Endodermal cell (in vitro differentiated cells): ENCODE measurements around the gene SCRN3. TPM values are rescaled to one million over a fixed set of nuclear protein-coding genes. Genes with fewer than 3 reads are reported as not detected.

Experiments
- DNase-seq: peaks from one replicate; pipeline ENCODE4 v3.0.0-alpha.2; 2017
- H3K27ac ChIP-seq: 2 replicates; pipeline ENCODE4 v1.5.1; 2013; ENCODE audit warnings: mild to moderate bottlenecking, low read depth, low read length, moderate library complexity
- H3K27me3 ChIP-seq: 2 replicates; pipeline ENCODE4 v1.6.1; 2013; ENCODE audit warnings: mild to moderate bottlenecking, low read length, moderate library complexity; ENCODE audit not compliant: insufficient read depth, control insufficient read depth, poor library complexity, severe bottlenecking
- H3K36me3 ChIP-seq: 2 replicates; pipeline ENCODE4 v1.7.0; 2013; ENCODE audit warnings: mild to moderate bottlenecking, low read length, moderate library complexity; ENCODE audit not compliant: control insufficient read depth, insufficient read depth
- H3K4me1 ChIP-seq: one replicate; pipeline ENCODE4 v1.7.0; 2013; ENCODE audit warnings: low read length; ENCODE audit not compliant: control insufficient read depth, insufficient read depth
- H3K4me3 ChIP-seq: 2 replicates; pipeline ENCODE4 v1.5.1; 2013; ENCODE audit warnings: mild to moderate bottlenecking, low read length, moderate library complexity
- H3K9ac ChIP-seq: 2 replicates; pipeline ENCODE4 v1.6.1; 2013; ENCODE audit warnings: mild to moderate bottlenecking, low read length, moderate library complexity; ENCODE audit not compliant: poor library complexity, severe bottlenecking; ENCODE audit errors: extremely low read depth
- H3K9me3 ChIP-seq: 2 replicates; pipeline ENCODE4 v1.6.1; 2013; ENCODE audit warnings: mild to moderate bottlenecking, low read length, moderate library complexity; ENCODE audit not compliant: control insufficient read depth
- H3K27ac Mint-ChIP-seq: 2 replicates; pipeline ENCODE4 v1.8.0; 2020; ENCODE audit warnings: mixed read lengths
- H3K27me3 Mint-ChIP-seq: 2 replicates; pipeline ENCODE4 v1.8.0; 2021; ENCODE audit warnings: mild to moderate bottlenecking, mixed read lengths; ENCODE audit not compliant: insufficient read depth
- H3K36me3 Mint-ChIP-seq: 2 replicates; pipeline ENCODE4 v1.8.0; 2020; ENCODE audit warnings: low read depth, mixed read lengths
- H3K4me1 Mint-ChIP-seq: 2 replicates; pipeline ENCODE4 v1.8.0; 2020; ENCODE audit warnings: mixed read lengths
- H3K4me3 Mint-ChIP-seq: 2 replicates; pipeline ENCODE4 v1.8.0; 2020; ENCODE audit warnings: mild to moderate bottlenecking, moderate library complexity, mixed read lengths
- H3K9me3 Mint-ChIP-seq: 2 replicates; pipeline ENCODE4 v1.8.0; 2020; ENCODE audit warnings: mild to moderate bottlenecking, mixed read lengths
- CTCF ChIP-seq: fragments of 200-600 bp; sonication (generic); conservative IDR thresholded peaks from 2 replicates; pipeline ENCODE4 v1.5.0; 2021; ENCODE audit warnings: antibody characterized with exemption, mild to moderate bottlenecking
- WGBS, 2 experiments: methylation state at CpG; one replicate each; pipeline versions ENCODE4 v1.1.5 to v1.1.7; 2013; ENCODE audit warnings: missing lambda C conversion rate in 2 of 2, mixed read lengths in 1 of 2; ENCODE audit not compliant: insufficient coverage in 1 of 2, insufficient read length in 1 of 2; 5-methylcytosine and 5-hydroxymethylcytosine counted together
- total RNA-seq, 2 donors: library from RNA; stranded (reverse); fragmentation: NEBNext Ultra II Directional in 1 of 2; extraction: Animal tissue kit (Norgen Biotek cat#: 25700) in 1 of 2; gene quantifications; 2 replicates in 1 of 2; 3 replicates in 1 of 2; pipeline ENCODE4 v1.2.1, GENCODE V29; 2021

The SCRN3 gene
- total RNA-seq, 2 donors from 2014 or later = 11.4 to 13.6 TPM

GRCh38 chr2:174364628-174365027 lies 30.9 kb upstream of the SCRN3 start:
- TF ChIP-seq CTCF = no peak
- Histone ChIP-seq H3K36me3 (peaks cover 42% of the 10 kb centered on the region), H3K9me3 (peaks cover 51% of the 10 kb centered on the region), H3K9ac (no peak overlapping the region), H3K27ac (no peak overlapping the region), H3K4me1 (no peaks in the 10 kb centered on the region), H3K4me3 (no peak overlapping the region), H3K27me3 (no peaks in the 10 kb centered on the region)
- Mint-ChIP-seq H3K27ac (no peak overlapping the region), H3K4me3 (no peak overlapping the region), H3K4me1 (no peaks in the 10 kb centered on the region), H3K9me3 (peaks cover 43% of the 10 kb centered on the region), H3K36me3 (peaks cover 74% of the 10 kb centered on the region), H3K27me3 (no peaks in the 10 kb centered on the region)
- 95% methylated on average over 2 of the region's 2 CpGs for WGBS, 2 experiments
- no peak for DNase-seq

DNA sequence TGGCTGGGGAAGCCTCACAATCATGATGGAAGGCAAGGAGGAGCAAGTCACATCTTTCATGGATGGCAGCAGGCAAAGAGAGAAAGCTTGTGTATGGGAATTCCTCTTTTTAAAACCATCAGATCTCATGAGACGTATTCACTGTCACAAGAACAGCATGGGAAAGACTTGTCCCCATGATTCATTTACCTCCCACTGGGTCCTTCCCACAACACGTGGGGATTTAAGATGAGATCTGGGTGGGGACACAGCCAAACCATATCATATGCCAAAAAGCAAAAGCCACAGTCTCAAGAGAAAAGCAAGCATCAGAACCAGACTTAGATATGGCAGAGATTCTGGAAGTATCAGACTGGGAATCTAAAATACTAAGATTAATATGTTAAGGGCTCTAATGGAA lies 30.0 kb upstream of the SCRN3 start:
- Histone ChIP-seq H3K9ac (no peak overlapping the region), H3K36me3 (peaks cover 51% of the 10 kb centered on the region), H3K9me3 (peaks cover 51% of the 10 kb centered on the region), H3K27me3 (no peaks in the 10 kb centered on the region), H3K4me1 (no peaks in the 10 kb centered on the region), H3K27ac (no peak overlapping the region), H3K4me3 (no peak overlapping the region)
- Mint-ChIP-seq H3K4me1 (no peaks in the 10 kb centered on the region), H3K27me3 (no peaks in the 10 kb centered on the region), H3K27ac (no peak overlapping the region), H3K4me3 (no peak overlapping the region), H3K9me3 (peaks cover 40% of the 10 kb centered on the region), H3K36me3 (peaks cover 73% of the 10 kb centered on the region)
- 98 to 100% methylated on average over 1 to 2 of the region's 2 CpGs for WGBS, 2 experiments
- no peak for DNase-seq
- TF ChIP-seq CTCF = no peak

GRCh38 chr2:174368691-174369090 lies 26.8 kb upstream of the SCRN3 start:
- DNase-seq = no peak
- Histone ChIP-seq H3K27me3 (no peaks in the 10 kb centered on the region), H3K9ac (no peak overlapping the region), H3K27ac (no peak overlapping the region), H3K9me3 (peaks cover 41% of the 10 kb centered on the region), H3K4me1 (no peaks in the 10 kb centered on the region), H3K4me3 (no peak overlapping the region), H3K36me3 (peaks cover 51% of the 10 kb centered on the region)
- Mint-ChIP-seq H3K36me3 (peaks cover 64% of the 10 kb centered on the region), H3K27me3 (no peaks in the 10 kb centered on the region), H3K4me1 (no peaks in the 10 kb centered on the region), H3K9me3 (peaks cover 29% of the 10 kb centered on the region), H3K4me3 (no peak overlapping the region), H3K27ac (no peak overlapping the region)
- no peak for TF ChIP-seq CTCF
- 96 to 100% methylated on average over 1 of the region's 1 CpG for WGBS, 2 experiments
